Panc1 (cell line): ENCODE data around the gene DRC3. TPM values are rescaled to one million over a fixed set of nuclear protein-coding genes. Genes with fewer than 3 reads are reported as not detected.

ENCODE experiments used
- ATAC-seq: fragments of 200-7000 bp; cut with Tn5 transposase; 2 replicates; pipeline ENCODE4 v1.9.1; 2020; ENCODE audit warnings: mild to moderate bottlenecking, moderate library complexity
- BruUV-seq: library from RNA; stranded (reverse); fragments of 400-500 nt; replicated peaks from 2 replicates; lab custom pipeline; 2021; lab: Mats Ljungman, UMichigan
- CTCF ChIA-PET: fragments of 300-600 bp; sonication (Branson Sonifier 250); formaldehyde crosslinking; loops from one replicate; lab custom pipeline; 2022; ENCODE audit warnings: antibody characterized with exemption; lab: Charles Lee
- POLR2A ChIA-PET: fragments of 300-600 bp; sonication (Branson Sonifier 250); formaldehyde crosslinking; loops from one replicate; lab custom pipeline; 2022; ENCODE audit warnings: antibody characterized with exemption; lab: Charles Lee
- DNase-seq: peaks from one replicate; pipeline ENCODE4 v3.0.0-alpha.2; 2010; ENCODE audit warnings: low read depth, low spot score
- H3K27ac ChIP-seq: 2 replicates; pipeline ENCODE4 v1.5.1; 2011; ENCODE audit warnings: mild to moderate bottlenecking, low read length, inconsistent platforms
- H3K27me3 ChIP-seq: fragments of 200-500 bp; sonication (Bioruptor generic); 2 replicates; pipeline ENCODE4 v1.6.0; 2014; ENCODE audit warnings: low read length, inconsistent platforms; ENCODE audit not compliant: control insufficient read depth, insufficient read depth
- H3K36me3 ChIP-seq: fragments of 200-500 bp; sonication (Bioruptor generic); 2 replicates; pipeline ENCODE4 v1.5.1; 2014; ENCODE audit warnings: inconsistent platforms, mild to moderate bottlenecking, low read length, moderate library complexity; ENCODE audit not compliant: control insufficient read depth, insufficient read depth
- H3K4me1 ChIP-seq: 2 replicates; pipeline ENCODE4 v1.5.1; 2011; ENCODE audit warnings: inconsistent platforms, mild to moderate bottlenecking, low read length, moderate library complexity; ENCODE audit not compliant: control insufficient read depth, insufficient read depth
- H3K4me3 ChIP-seq, 2 experiments: 2 replicates each; pipeline ENCODE4 v1.5.1; 2011 to 2012; ENCODE audit warnings: low read depth in 2 of 2, low read length in 2 of 2, mild to moderate bottlenecking in 2 of 2, inconsistent platforms in 1 of 2, moderate library complexity in 1 of 2
- H3K9me3 ChIP-seq: fragments of 200-500 bp; sonication (Bioruptor generic); 2 replicates; pipeline ENCODE4 v1.5.1; 2014; ENCODE audit warnings: low read depth, mild to moderate bottlenecking, inconsistent platforms, low read length, moderate library complexity; ENCODE audit not compliant: control insufficient read depth, insufficient read depth
- POLR2AphosphoS5 ChIP-seq: IDR thresholded peaks from 2 replicates; pipeline ENCODE4 v1.6.1; 2012; ENCODE audit warnings: mild to moderate bottlenecking, low read depth, low read length, moderate library complexity
- SIN3A ChIP-seq: IDR thresholded peaks from 2 replicates; pipeline ENCODE4 v1.6.1; 2012; ENCODE audit warnings: low read depth, mild to moderate bottlenecking, low read length, moderate library complexity, borderline replicate concordance; ENCODE audit not compliant: insufficient read depth
- TCF7L2 ChIP-seq: IDR thresholded peaks from 2 replicates; pipeline ENCODE4 v1.6.1; 2011; ENCODE audit warnings: mild to moderate bottlenecking, low read depth, low read length, inconsistent platforms
- in situ Hi-C: cut with HindIII; loops from 2 replicates; pipeline ENCODE4 v1.10.0; 2016; ENCODE audit warnings: low sequenced_read_pairs, low pct_unique_long_range_greater_than_20kb
- intact Hi-C: fragments of 100-400 bp; cut with micrococcal nuclease; formaldehyde crosslinking; loops from one replicate; pipeline ENCODE4 v1.10.0; 2022; ENCODE audit not compliant: unreplicated experiment
- total RNA-seq: library from RNA; stranded (reverse); gene quantifications from one replicate; pipeline ENCODE4 v1.2.1, GENCODE V29; 2021; ENCODE audit not compliant: unreplicated experiment
- TF ChIP-seq, protein P1 (sequence below): fragments of 450-650 bp; IDR thresholded peaks from 2 replicates; pipeline ENCODE4 v1.5.1; 2017; ENCODE audit warnings: mild to moderate bottlenecking
- TF ChIP-seq, protein P2 (sequence below), 2 experiments: IDR thresholded peaks; 2 replicates each; pipeline ENCODE4 v1.6.1; 2011 to 2012; ENCODE audit warnings: low read depth in 2 of 2, control low read depth in 1 of 2, low read length in 1 of 2, mild to moderate bottlenecking in 1 of 2, moderate library complexity in 1 of 2; ENCODE audit not compliant: insufficient read depth in 1 of 2

The DRC3 gene
- total RNA-seq, 1 experiment from 2014 or later: 3.6 TPM

DNA sequence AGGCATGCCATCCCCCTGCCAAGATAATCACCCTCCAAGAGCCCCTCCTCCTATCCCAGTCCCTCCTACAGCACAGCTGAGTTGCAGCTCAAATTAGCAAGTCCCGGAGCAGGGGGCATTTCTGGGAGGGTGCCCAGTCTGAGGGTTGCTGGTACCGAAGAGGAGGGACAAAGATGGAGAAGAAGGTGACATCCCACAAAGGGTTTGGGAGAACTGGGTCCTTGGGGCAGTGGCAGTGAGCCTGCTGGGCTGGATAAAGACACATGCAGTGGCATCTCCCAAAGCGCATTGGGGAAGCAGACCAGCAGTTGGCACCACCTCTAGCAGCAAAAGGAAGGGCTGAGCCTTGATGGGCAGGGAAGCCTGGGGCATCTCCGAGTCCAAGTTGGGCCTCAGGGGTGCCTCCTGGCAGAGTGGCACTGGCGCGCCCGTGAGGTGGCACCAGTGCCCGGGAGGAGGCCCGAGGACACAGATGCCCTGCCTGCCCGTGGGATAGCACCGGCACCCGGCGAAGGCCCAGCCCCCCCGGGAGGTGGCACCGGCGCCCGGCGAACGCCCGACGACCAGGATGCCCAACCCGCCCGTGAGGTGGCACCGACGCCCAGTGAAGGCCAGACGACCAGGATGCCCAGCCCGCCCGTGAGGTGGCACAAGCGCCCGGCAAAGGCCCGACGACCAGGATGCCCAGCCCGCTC is 1.1 kb upstream of the DRC3 start:
- no TSS peak for BruUV-seq
- intact Hi-C loops: no loop called here
- in situ Hi-C loops: no loop called here
- Histone ChIP-seq H3K4me3 (peak overlapping the region; percentile 59 to 81), H3K27ac (peak overlapping the region; percentile 72), H3K4me1 (peaks cover 25% of the 10 kb centered on the region), H3K27me3 (no peaks in the 10 kb centered on the region), H3K36me3 (no peaks in the 10 kb centered on the region; the same call in 1 of the 2 replicates), H3K9me3 (no peaks in the 10 kb centered on the region)
- POLR2A ChIA-PET: interaction anchor here (0.5 kb wide), 1 partner anchor 26 kb away, joined by 4 read pairs; no protein-coding TSS in a partner anchor
- TF ChIP-seq, protein P1, sequence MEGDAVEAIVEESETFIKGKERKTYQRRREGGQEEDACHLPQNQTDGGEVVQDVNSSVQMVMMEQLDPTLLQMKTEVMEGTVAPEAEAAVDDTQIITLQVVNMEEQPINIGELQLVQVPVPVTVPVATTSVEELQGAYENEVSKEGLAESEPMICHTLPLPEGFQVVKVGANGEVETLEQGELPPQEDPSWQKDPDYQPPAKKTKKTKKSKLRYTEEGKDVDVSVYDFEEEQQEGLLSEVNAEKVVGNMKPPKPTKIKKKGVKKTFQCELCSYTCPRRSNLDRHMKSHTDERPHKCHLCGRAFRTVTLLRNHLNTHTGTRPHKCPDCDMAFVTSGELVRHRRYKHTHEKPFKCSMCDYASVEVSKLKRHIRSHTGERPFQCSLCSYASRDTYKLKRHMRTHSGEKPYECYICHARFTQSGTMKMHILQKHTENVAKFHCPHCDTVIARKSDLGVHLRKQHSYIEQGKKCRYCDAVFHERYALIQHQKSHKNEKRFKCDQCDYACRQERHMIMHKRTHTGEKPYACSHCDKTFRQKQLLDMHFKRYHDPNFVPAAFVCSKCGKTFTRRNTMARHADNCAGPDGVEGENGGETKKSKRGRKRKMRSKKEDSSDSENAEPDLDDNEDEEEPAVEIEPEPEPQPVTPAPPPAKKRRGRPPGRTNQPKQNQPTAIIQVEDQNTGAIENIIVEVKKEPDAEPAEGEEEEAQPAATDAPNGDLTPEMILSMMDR: no peak
- TF ChIP-seq, protein P2, sequence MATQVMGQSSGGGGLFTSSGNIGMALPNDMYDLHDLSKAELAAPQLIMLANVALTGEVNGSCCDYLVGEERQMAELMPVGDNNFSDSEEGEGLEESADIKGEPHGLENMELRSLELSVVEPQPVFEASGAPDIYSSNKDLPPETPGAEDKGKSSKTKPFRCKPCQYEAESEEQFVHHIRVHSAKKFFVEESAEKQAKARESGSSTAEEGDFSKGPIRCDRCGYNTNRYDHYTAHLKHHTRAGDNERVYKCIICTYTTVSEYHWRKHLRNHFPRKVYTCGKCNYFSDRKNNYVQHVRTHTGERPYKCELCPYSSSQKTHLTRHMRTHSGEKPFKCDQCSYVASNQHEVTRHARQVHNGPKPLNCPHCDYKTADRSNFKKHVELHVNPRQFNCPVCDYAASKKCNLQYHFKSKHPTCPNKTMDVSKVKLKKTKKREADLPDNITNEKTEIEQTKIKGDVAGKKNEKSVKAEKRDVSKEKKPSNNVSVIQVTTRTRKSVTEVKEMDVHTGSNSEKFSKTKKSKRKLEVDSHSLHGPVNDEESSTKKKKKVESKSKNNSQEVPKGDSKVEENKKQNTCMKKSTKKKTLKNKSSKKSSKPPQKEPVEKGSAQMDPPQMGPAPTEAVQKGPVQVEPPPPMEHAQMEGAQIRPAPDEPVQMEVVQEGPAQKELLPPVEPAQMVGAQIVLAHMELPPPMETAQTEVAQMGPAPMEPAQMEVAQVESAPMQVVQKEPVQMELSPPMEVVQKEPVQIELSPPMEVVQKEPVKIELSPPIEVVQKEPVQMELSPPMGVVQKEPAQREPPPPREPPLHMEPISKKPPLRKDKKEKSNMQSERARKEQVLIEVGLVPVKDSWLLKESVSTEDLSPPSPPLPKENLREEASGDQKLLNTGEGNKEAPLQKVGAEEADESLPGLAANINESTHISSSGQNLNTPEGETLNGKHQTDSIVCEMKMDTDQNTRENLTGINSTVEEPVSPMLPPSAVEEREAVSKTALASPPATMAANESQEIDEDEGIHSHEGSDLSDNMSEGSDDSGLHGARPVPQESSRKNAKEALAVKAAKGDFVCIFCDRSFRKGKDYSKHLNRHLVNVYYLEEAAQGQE (IDR thresholded peaks at IDR 0.05; ENCODE audit: insufficient read depth in 1 of 2, low read depth in 2 of 2, low read length in 1 of 2): no peak
- TF ChIP-seq SIN3A (no peak), TCF7L2 (no peak), POLR2AphosphoS5 (no peak)
- ATAC-seq (peak; percentile 6), DNase-seq (no peak)
- CTCF ChIA-PET: interaction anchor here (0.7 to 1.0 kb wide), 2 partner anchors 12 to 33 kb away, joined by 3 to 4 read pairs; no protein-coding TSS in a partner anchor

DNA sequence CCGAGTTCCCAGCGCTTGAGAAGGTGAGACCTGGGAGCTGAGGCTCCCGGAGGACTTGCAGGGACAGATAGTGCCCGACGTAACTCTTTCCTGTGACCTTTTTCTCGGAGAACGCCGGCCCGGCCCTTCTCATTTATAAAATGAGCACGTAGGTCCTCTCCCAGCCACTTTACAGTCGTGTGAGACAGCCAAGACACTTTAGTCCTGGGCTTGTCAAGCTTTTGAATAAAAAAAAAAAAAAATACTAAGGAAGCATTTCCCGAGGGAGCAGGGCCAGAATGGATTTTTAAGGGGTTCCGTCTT is 241 bp downstream of the DRC3 start:
- ATAC-seq (peak; percentile 1; the same call in 1 of the 2 replicates), DNase-seq (no peak)
- Histone ChIP-seq H3K36me3 (no peaks in the 10 kb centered on the region; the same call in 1 of the 2 replicates), H3K9me3 (no peaks in the 10 kb centered on the region), H3K27me3 (no peaks in the 10 kb centered on the region), H3K27ac (peak overlapping the region; percentile 69), H3K4me1 (peaks cover 18% of the 10 kb centered on the region), H3K4me3 (peak overlapping the region; percentile 67 to 75)
- intact Hi-C loops (no loop called here), in situ Hi-C loops (no loop called here)
- no TSS peak for BruUV-seq
- TF ChIP-seq, protein P2 (IDR thresholded peaks at IDR 0.05; ENCODE audit: insufficient read depth in 1 of 2, low read depth in 2 of 2, low read length in 1 of 2): no peak
- TF ChIP-seq SIN3A (no peak), POLR2AphosphoS5 (no peak), TCF7L2 (no peak)
- TF ChIP-seq, protein P1: no peak
- ChIA-PET POLR2A (interaction anchor here (0.6 to 1.6 kb wide), 5 partner anchors 17 to 155 kb away, joined by 3 to 8 read pairs (median 3); no protein-coding TSS in a partner anchor), CTCF (interaction anchor here (0.6 kb wide), 1 partner anchor 87 kb away, joined by 6 read pairs; no protein-coding TSS in a partner anchor)
